ENCODE results near the gene SOX6.

DNA sequence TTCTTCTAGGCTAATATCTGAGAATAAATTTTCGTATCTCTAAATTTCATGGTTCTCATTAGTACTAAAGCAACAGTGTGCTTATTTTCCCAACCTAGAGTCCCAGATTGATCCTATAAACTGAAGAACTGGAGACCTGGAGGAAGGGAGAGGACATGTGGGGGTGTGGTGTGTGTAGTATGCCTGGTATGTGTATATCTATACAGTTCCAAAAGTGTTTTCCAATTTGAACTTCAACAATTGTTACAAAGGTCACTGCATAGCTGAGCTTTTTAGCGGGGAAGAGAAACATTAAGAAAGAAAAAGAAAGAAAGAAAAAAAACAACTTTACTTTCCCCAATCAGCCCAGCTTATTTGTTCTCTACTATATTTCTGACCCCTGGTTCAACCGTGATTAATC, 152.1 kb downstream of the SOX6 start:
- TF ChIP-seq, protein P1, sequence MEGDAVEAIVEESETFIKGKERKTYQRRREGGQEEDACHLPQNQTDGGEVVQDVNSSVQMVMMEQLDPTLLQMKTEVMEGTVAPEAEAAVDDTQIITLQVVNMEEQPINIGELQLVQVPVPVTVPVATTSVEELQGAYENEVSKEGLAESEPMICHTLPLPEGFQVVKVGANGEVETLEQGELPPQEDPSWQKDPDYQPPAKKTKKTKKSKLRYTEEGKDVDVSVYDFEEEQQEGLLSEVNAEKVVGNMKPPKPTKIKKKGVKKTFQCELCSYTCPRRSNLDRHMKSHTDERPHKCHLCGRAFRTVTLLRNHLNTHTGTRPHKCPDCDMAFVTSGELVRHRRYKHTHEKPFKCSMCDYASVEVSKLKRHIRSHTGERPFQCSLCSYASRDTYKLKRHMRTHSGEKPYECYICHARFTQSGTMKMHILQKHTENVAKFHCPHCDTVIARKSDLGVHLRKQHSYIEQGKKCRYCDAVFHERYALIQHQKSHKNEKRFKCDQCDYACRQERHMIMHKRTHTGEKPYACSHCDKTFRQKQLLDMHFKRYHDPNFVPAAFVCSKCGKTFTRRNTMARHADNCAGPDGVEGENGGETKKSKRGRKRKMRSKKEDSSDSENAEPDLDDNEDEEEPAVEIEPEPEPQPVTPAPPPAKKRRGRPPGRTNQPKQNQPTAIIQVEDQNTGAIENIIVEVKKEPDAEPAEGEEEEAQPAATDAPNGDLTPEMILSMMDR (IDR thresholded peaks at IDR 0.05), result no peak
- TF ChIP-seq POLR2A (IDR thresholded peaks at IDR 0.05), result no peak
